Measurements from ENCODE around the gene MAGEA4.

- no peak for TF ChIP-seq CTCF (conservative IDR thresholded peaks at IDR 0.05; ENCODE audit: low read length)
- no peak for TF ChIP-seq EZH2phosphoT487 (IDR thresholded peaks at IDR 0.05; ENCODE audit: borderline replicate concordance)
Observed at GRCh38 chrX:151973060-151973661, 60.5 kb downstream of the MAGEA4 start.
